SU-DHL-6 (cell line): ENCODE results near the gene TMEM121B.

Experiments used
- H2AFZ ChIP-seq: fragments of 200-600 bp; sonication (generic); 2 replicates; pipeline ENCODE4 v1.6.1; 2014; ENCODE audit warnings: low read depth, mild to moderate bottlenecking, moderate library complexity, mixed read lengths, antibody characterized with exemption, low read length; ENCODE audit not compliant: severe bottlenecking
- H3F3A ChIP-seq: fragments of 200-600 bp; shearing (Covaris generic); 2 replicates; pipeline ENCODE4 v1.6.0; 2016; ENCODE audit warnings: antibody characterized with exemption, mild to moderate bottlenecking; ENCODE audit not compliant: insufficient read depth
- H3K27ac ChIP-seq: fragments of 200-600 bp; sonication (generic); 2 replicates; pipeline ENCODE4 v1.5.1; 2016; ENCODE audit warnings: low read depth, mild to moderate bottlenecking, low read length, moderate library complexity, mixed read lengths
- H3K27me3 ChIP-seq: fragments of 200-600 bp; sonication (generic), shearing (Covaris generic); 2 replicates; pipeline ENCODE4 v1.6.0; 2014; ENCODE audit warnings: mild to moderate bottlenecking, low read length
- H3K36me3 ChIP-seq: fragments of 200-600 bp; sonication (generic); 2 replicates; pipeline ENCODE4 v1.6.1; 2014; ENCODE audit warnings: mild to moderate bottlenecking, low read length, mixed read lengths
- H3K4me2 ChIP-seq: fragments of 300-600, 200-600 bp; shearing (Covaris generic), sonication (generic); 2 replicates; pipeline ENCODE4 v1.6.0; 2014; ENCODE audit warnings: low read length, low read depth, mild to moderate bottlenecking; ENCODE audit not compliant: poor library complexity, severe bottlenecking
- H3K4me3 ChIP-seq: fragments of 200-600 bp; sonication (generic); 2 replicates; pipeline ENCODE4 v1.5.1; 2014; ENCODE audit warnings: antibody characterized with exemption, low read length, mild to moderate bottlenecking, mixed read lengths; ENCODE audit not compliant: insufficient read depth, poor library complexity, severe bottlenecking
- H3K79me2 ChIP-seq: fragments of 200-600 bp; sonication (generic); 2 replicates; pipeline ENCODE4 v1.6.1; 2014; ENCODE audit warnings: mild to moderate bottlenecking, low read length, moderate library complexity; ENCODE audit not compliant: insufficient read depth
- H3K9ac ChIP-seq: fragments of 200-600 bp; sonication (generic); 2 replicates; pipeline ENCODE4 v1.7.0; 2014; ENCODE audit warnings: mild to moderate bottlenecking, low read length
- H3K9me2 ChIP-seq: fragments of 200-600 bp; sonication (generic); replicated peaks from 2 replicates; pipeline ENCODE4 v1.6.1; 2014; ENCODE audit warnings: low read length; ENCODE audit not compliant: insufficient read depth
- H3K9me3 ChIP-seq: fragments of 200-600 bp; sonication (generic); 2 replicates; pipeline ENCODE4 v1.6.1; 2014; ENCODE audit warnings: low read length, mixed read lengths; ENCODE audit not compliant: insufficient read depth
- H4K20me1 ChIP-seq: fragments of 200-600 bp; sonication (generic); 2 replicates; pipeline ENCODE4 v1.6.1; 2014; ENCODE audit warnings: low read depth, mild to moderate bottlenecking, antibody characterized with exemption, low read length, moderate library complexity, mixed read lengths
- EZH2phosphoT487 ChIP-seq: fragments of 200-600 bp; sonication (generic), shearing (Covaris generic); conservative IDR thresholded peaks from 2 replicates; pipeline ENCODE4 v1.6.1; 2018; ENCODE audit warnings: mild to moderate bottlenecking, antibody characterized with exemption, low read length, moderate library complexity, mixed read lengths
- TF ChIP-seq, protein P1 (sequence below): fragments of 200-600 bp; sonication (generic); IDR thresholded peaks from one replicate; pipeline ENCODE4 v1.5.1; 2017; ENCODE audit warnings: antibody characterized with exemption, mild to moderate bottlenecking, low read length, moderate library complexity; ENCODE audit not compliant: insufficient read depth, poor library complexity, severe bottlenecking

Gene TMEM121B

DNA sequence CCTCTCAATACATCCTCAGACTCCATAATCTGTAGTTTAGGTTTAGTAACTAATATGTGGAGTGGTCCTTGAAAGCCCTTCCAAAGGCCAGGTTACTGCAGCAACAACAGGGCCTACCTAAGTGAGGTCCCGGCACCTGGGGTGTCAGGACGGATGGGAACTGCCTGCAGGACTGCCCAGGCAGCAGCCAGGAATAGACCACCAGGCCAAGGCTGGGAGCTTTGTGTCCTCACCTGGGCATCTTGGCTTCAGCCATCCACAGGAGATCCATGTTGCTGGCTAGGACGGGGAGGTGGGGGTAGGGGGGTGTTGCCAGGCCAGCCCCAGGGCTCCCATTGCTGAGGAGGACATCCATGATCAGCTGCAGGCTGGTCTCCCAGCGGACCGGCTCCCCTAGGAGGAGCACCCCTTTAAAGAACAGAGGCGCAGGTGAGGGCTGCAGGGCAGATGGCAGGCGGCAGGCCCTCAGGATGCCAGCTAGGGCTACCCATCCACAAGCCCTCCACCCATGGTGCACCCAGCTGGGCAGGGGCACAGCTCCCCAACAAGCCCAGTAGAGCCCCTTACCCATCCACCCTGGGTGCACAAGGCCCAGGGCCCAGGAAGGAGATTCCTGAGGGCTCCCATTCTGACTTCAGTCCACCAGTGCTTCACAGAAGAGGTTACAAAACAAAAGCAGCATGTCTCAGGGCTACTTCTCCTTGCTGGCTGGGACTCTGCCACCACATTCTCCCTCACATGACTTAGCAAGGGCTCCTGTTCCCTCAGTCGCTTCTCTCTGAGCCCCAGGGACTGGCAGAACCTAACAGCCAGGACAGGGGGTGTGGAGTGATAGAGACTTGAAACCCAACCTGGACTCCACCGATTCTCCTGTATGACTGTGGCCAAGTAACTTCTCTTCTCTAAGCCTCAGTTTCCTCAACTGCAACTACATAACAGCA is 19.9 kb upstream of the TMEM121B start:
- Histone ChIP-seq H3K4me2 (no peak overlapping the region), H3K9ac (no peak overlapping the region), H3K4me3 (no peak overlapping the region), H3K79me2 (no peaks in the 10 kb centered on the region), H3F3A (no peaks in the 10 kb centered on the region), H2AFZ (no peak overlapping the region), H3K9me3 (no peaks in the 10 kb centered on the region), H3K27ac (no peak overlapping the region), H3K27me3 (no peaks in the 10 kb centered on the region), H3K9me2 (no peaks in the 10 kb centered on the region), H3K36me3 (no peaks in the 10 kb centered on the region), H4K20me1 (no peaks in the 10 kb centered on the region)
- TF ChIP-seq, protein P1, sequence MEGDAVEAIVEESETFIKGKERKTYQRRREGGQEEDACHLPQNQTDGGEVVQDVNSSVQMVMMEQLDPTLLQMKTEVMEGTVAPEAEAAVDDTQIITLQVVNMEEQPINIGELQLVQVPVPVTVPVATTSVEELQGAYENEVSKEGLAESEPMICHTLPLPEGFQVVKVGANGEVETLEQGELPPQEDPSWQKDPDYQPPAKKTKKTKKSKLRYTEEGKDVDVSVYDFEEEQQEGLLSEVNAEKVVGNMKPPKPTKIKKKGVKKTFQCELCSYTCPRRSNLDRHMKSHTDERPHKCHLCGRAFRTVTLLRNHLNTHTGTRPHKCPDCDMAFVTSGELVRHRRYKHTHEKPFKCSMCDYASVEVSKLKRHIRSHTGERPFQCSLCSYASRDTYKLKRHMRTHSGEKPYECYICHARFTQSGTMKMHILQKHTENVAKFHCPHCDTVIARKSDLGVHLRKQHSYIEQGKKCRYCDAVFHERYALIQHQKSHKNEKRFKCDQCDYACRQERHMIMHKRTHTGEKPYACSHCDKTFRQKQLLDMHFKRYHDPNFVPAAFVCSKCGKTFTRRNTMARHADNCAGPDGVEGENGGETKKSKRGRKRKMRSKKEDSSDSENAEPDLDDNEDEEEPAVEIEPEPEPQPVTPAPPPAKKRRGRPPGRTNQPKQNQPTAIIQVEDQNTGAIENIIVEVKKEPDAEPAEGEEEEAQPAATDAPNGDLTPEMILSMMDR: no peak
- TF ChIP-seq EZH2phosphoT487: no peak

DNA sequence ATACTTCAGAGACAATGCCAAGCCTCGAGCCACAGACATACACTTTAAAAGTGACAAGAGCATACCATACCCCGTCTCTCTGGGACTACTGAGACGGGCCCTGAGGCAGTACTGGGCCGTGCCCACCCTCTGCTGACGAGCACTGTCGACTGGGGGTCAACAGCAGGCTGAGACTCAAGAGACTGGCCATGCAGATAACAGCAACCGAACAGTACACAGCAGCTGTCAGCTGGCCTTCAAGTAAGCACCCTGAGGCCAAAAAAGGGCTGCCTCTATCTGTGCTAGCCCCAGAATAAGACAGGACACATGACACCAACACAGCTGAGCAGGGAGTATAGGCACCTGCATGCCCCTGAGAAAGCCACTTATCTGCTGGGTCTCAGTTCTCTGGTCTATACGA is 18.9 kb upstream of the TMEM121B start:
- H4K20me1 ChIP-seq: no peaks in the 10 kb centered on the region

DNA sequence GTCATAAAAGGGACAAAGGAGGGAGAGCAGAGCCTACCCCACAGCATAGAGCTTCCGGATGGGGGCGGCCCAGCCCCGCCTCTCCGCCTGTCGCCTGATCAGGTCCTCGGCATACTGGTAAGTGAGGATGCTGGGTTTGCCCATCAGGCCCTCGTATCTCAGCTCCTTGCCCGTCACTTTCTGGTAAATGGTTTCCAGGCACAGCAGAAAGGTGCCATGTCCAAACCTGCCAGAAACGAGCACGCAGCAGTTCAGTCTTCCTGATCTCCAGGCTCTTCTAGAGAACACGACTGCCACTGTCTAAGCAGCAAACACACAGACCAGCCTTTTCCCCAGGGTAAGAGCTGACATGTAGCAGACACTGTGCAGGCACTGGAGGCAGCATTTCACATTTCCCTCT is 17.4 kb upstream of the TMEM121B start:
- no peak overlapping the region for H3K4me2 ChIP-seq
- no peak overlapping the region for H3K27ac ChIP-seq
- H3K36me3 ChIP-seq: no peaks in the 10 kb centered on the region
- H3F3A ChIP-seq: no peaks in the 10 kb centered on the region
- H2AFZ ChIP-seq: no peak overlapping the region
- no peaks in the 10 kb centered on the region for H4K20me1 ChIP-seq
- no peak overlapping the region for H3K9ac ChIP-seq
- no peaks in the 10 kb centered on the region for H3K9me2 ChIP-seq
- H3K79me2 ChIP-seq: no peaks in the 10 kb centered on the region
- no peaks in the 10 kb centered on the region for H3K9me3 ChIP-seq
- TF ChIP-seq, protein P1: no peak
- TF ChIP-seq EZH2phosphoT487: no peak
- no peaks in the 10 kb centered on the region for H3K27me3 ChIP-seq
- H3K4me3 ChIP-seq: no peak overlapping the region

More for the DNA sequence above, 18.9 kb upstream of the TMEM121B start:
- Histone ChIP-seq H3K27ac (no peak overlapping the region), H3K9me3 (no peaks in the 10 kb centered on the region), H3K4me3 (no peak overlapping the region), H3F3A (no peaks in the 10 kb centered on the region), H2AFZ (no peak overlapping the region), H3K9ac (no peak overlapping the region), H3K36me3 (no peaks in the 10 kb centered on the region), H3K9me2 (no peaks in the 10 kb centered on the region), H3K4me2 (no peak overlapping the region), H3K79me2 (no peaks in the 10 kb centered on the region), H3K27me3 (no peaks in the 10 kb centered on the region)
- TF ChIP-seq, protein P1: no peak
